Left ventricle myocardium inferior (tissue), 1 donor: ENCODE measurements around the gene IFNA6. TPM values are rescaled to one million over a fixed set of nuclear protein-coding genes. Genes with fewer than 3 reads are reported as not detected.
A peak's percentile ranks its signal among the peaks of the same experiment; 100 is the strongest.

ENCODE experiments used
- DNase-seq: peaks from one replicate; pipeline ENCODE4 v3.0.0-alpha.2; 2020
- H3K27ac ChIP-seq: fragments of 200-600 bp; replicated peaks from 2 replicates; pipeline ENCODE4 v1.8.0; 2021
- H3K27me3 ChIP-seq: fragments of 200-600 bp; 2 replicates; pipeline ENCODE4 v1.8.0; 2021; ENCODE audit warnings: low read depth
- H3K36me3 ChIP-seq: fragments of 200-600 bp; 2 replicates; pipeline ENCODE4 v1.8.0; 2021
- H3K4me1 ChIP-seq: fragments of 200-600 bp; 2 replicates; pipeline ENCODE4 v1.8.0; 2021
- H3K4me3 ChIP-seq: fragments of 200-600 bp; 2 replicates; pipeline ENCODE4 v1.8.0; 2021; ENCODE audit warnings: mild to moderate bottlenecking, moderate library complexity
- H3K9me3 ChIP-seq: fragments of 200-600 bp; replicated peaks from 2 replicates; pipeline ENCODE4 v1.8.0; 2021
- CTCF ChIP-seq: fragments of 200-600 bp; IDR thresholded peaks from 2 replicates; pipeline ENCODE4 v1.8.0; 2021; ENCODE audit warnings: antibody characterized with exemption, mild to moderate bottlenecking, borderline replicate concordance
- intact Hi-C: fragments of 100-400 bp; cut with micrococcal nuclease; formaldehyde crosslinking; loops from one replicate; pipeline ENCODE4 v1.11.0; 2022
- total RNA-seq: library from RNA; stranded (reverse); fragmentation: NEBNext Ultra II Directional; extraction: Animal tissue kit (Norgen Biotek cat#: 25700); gene quantifications from one replicate; pipeline ENCODE4 v1.2.1, GENCODE V29; 2021
- donor health status: DM: no; HTN: yes; CAD: no; lungs with severe emphysema.

The IFNA6 gene
- total RNA-seq, 1 donor from 2014 or later = not detected

- TF ChIP-seq CTCF = no peak
- Histone ChIP-seq H3K9me3 (no peaks in the 10 kb centered on the region), H3K27me3 (no peaks in the 10 kb centered on the region), H3K4me3 (no peak overlapping the region), H3K27ac (no peak overlapping the region), H3K4me1 (peaks cover 25% of the 10 kb centered on the region), H3K36me3 (peaks cover 25% of the 10 kb centered on the region)
- no peak for DNase-seq
- intact Hi-C loops = no loop called here
Measured at GRCh38 chr9:21322911-21323461, 27.7 kb downstream of the IFNA6 start.

GRCh38 chr9:21320465-21320864, 30.2 kb downstream of the IFNA6 start:
- Histone ChIP-seq H3K4me1 (peaks cover 20% of the 10 kb centered on the region), H3K27ac (no peak overlapping the region), H3K9me3 (no peaks in the 10 kb centered on the region), H3K27me3 (no peaks in the 10 kb centered on the region), H3K36me3 (peaks cover 25% of the 10 kb centered on the region), H3K4me3 (no peak overlapping the region)
- no peak for DNase-seq
- intact Hi-C loops = no loop called here
- no peak for TF ChIP-seq CTCF

GRCh38 chr9:21317956-21318923, 32.4 kb downstream of the IFNA6 start:
- Histone ChIP-seq H3K4me1 (peaks cover 16% of the 10 kb centered on the region), H3K27ac (no peak overlapping the region), H3K9me3 (no peaks in the 10 kb centered on the region), H3K36me3 (peaks cover 12% of the 10 kb centered on the region), H3K4me3 (no peak overlapping the region), H3K27me3 (no peaks in the 10 kb centered on the region)
- peak; percentile 76 for TF ChIP-seq CTCF
- DNase-seq = no peak
- intact Hi-C loops = loop anchor here (2.0 kb wide), 1 partner anchor 471 kb away; no protein-coding TSS in a partner anchor

- no peaks in the 10 kb centered on the region for H3K27me3 ChIP-seq
- peaks cover 4% of the 10 kb centered on the region for H3K36me3 ChIP-seq
- intact Hi-C loops = no loop called here
- H3K9me3 ChIP-seq = no peaks in the 10 kb centered on the region
- no peak for TF ChIP-seq CTCF
- H3K27ac ChIP-seq = no peak overlapping the region
- DNase-seq = no peak
- H3K4me1 ChIP-seq = peaks cover 16% of the 10 kb centered on the region
- no peak overlapping the region for H3K4me3 ChIP-seq
Measured at GRCh38 chr9:21316860-21317259, 33.8 kb downstream of the IFNA6 start.

GRCh38 chr9:21316032-21316842, 34.5 kb downstream of the IFNA6 start:
- DNase-seq = no peak
- H3K27me3 ChIP-seq = no peaks in the 10 kb centered on the region
- intact Hi-C loops = no loop called here
- no peak overlapping the region for H3K4me3 ChIP-seq
- no peak for TF ChIP-seq CTCF
- no peak overlapping the region for H3K27ac ChIP-seq
- no peaks in the 10 kb centered on the region for H3K9me3 ChIP-seq
- H3K36me3 ChIP-seq = peaks cover 3% of the 10 kb centered on the region
- H3K4me1 ChIP-seq = peaks cover 16% of the 10 kb centered on the region
